HCT116 (cell line): ENCODE results near the gene FNBP1.

Source experiments
- CEBPB ChIP-seq: IDR thresholded peaks from 2 replicates; pipeline ENCODE4 v1.6.1; 2012; ENCODE audit warnings: low read depth
- EZH2 ChIP-seq: fragments of 200-600 bp; sonication (generic); IDR thresholded peaks from 2 replicates; pipeline ENCODE4 v1.6.1; 2017; ENCODE audit warnings: antibody characterized with exemption, mixed run types
- EZH2phosphoT487 ChIP-seq: fragments of 200-600 bp; IDR thresholded peaks from 2 replicates; pipeline ENCODE4 v1.6.1; 2018; ENCODE audit warnings: antibody characterized with exemption, borderline replicate concordance
- MAX ChIP-seq: IDR thresholded peaks from 2 replicates; pipeline ENCODE4 v1.6.1; 2012
- POLR2A ChIP-seq: IDR thresholded peaks from 2 replicates; pipeline ENCODE4 v1.7.0; 2011; ENCODE audit warnings: borderline replicate concordance; ENCODE audit not compliant: insufficient read depth, insufficient read length; ENCODE audit errors: extremely low read depth
- POLR2AphosphoS5 ChIP-seq: IDR thresholded peaks from 2 replicates; pipeline ENCODE4 v1.6.1; 2011; ENCODE audit warnings: mild to moderate bottlenecking, low read depth, low read length, moderate library complexity
- SRF ChIP-seq: IDR thresholded peaks from 2 replicates; pipeline ENCODE4 v1.6.1; 2012; ENCODE audit warnings: low read depth
- ZBTB33 ChIP-seq: IDR thresholded peaks from 2 replicates; pipeline ENCODE4 v1.6.1; 2011; ENCODE audit warnings: mild to moderate bottlenecking, low read length, moderate library complexity; ENCODE audit not compliant: insufficient replicate concordance; ENCODE audit errors: extremely low read depth
- TF ChIP-seq, protein P1 (sequence below), 3 experiments: fragments of 200-600 bp in 1 of 3; sonication (generic) in 1 of 3; IDR thresholded peaks in 2 of 3; conservative IDR thresholded peaks in 1 of 3; 2 replicates each; pipeline ENCODE4 v1.5.1; 2012 to 2017; ENCODE audit warnings: low read depth in 2 of 3, low read length in 2 of 3, antibody characterized with exemption in 1 of 3, borderline replicate concordance in 1 of 3, control low read depth in 1 of 3, mild to moderate bottlenecking in 1 of 3, mixed read lengths in 1 of 3, mixed run types in 1 of 3, moderate library complexity in 1 of 3; ENCODE audit not compliant: insufficient read depth in 1 of 3
- TF ChIP-seq, protein P2 (sequence below): IDR thresholded peaks from 2 replicates; pipeline ENCODE4 v1.6.1; 2012; ENCODE audit warnings: low read depth

- TF ChIP-seq, protein P1, sequence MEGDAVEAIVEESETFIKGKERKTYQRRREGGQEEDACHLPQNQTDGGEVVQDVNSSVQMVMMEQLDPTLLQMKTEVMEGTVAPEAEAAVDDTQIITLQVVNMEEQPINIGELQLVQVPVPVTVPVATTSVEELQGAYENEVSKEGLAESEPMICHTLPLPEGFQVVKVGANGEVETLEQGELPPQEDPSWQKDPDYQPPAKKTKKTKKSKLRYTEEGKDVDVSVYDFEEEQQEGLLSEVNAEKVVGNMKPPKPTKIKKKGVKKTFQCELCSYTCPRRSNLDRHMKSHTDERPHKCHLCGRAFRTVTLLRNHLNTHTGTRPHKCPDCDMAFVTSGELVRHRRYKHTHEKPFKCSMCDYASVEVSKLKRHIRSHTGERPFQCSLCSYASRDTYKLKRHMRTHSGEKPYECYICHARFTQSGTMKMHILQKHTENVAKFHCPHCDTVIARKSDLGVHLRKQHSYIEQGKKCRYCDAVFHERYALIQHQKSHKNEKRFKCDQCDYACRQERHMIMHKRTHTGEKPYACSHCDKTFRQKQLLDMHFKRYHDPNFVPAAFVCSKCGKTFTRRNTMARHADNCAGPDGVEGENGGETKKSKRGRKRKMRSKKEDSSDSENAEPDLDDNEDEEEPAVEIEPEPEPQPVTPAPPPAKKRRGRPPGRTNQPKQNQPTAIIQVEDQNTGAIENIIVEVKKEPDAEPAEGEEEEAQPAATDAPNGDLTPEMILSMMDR (IDR thresholded peaks at IDR 0.05 in 2 of 3, conservative IDR thresholded peaks at IDR 0.05 in 1 of 3; ENCODE audit: borderline replicate concordance in 1 of 3, insufficient read depth in 1 of 3, low read depth in 2 of 3, low read length in 2 of 3), result no peak
- TF ChIP-seq ZBTB33 (no peak), POLR2AphosphoS5 (no peak), SRF (no peak), CEBPB (no peak), MAX (no peak), EZH2phosphoT487 (no peak), POLR2A (no peak), EZH2 (no peak)
- TF ChIP-seq, protein P2, sequence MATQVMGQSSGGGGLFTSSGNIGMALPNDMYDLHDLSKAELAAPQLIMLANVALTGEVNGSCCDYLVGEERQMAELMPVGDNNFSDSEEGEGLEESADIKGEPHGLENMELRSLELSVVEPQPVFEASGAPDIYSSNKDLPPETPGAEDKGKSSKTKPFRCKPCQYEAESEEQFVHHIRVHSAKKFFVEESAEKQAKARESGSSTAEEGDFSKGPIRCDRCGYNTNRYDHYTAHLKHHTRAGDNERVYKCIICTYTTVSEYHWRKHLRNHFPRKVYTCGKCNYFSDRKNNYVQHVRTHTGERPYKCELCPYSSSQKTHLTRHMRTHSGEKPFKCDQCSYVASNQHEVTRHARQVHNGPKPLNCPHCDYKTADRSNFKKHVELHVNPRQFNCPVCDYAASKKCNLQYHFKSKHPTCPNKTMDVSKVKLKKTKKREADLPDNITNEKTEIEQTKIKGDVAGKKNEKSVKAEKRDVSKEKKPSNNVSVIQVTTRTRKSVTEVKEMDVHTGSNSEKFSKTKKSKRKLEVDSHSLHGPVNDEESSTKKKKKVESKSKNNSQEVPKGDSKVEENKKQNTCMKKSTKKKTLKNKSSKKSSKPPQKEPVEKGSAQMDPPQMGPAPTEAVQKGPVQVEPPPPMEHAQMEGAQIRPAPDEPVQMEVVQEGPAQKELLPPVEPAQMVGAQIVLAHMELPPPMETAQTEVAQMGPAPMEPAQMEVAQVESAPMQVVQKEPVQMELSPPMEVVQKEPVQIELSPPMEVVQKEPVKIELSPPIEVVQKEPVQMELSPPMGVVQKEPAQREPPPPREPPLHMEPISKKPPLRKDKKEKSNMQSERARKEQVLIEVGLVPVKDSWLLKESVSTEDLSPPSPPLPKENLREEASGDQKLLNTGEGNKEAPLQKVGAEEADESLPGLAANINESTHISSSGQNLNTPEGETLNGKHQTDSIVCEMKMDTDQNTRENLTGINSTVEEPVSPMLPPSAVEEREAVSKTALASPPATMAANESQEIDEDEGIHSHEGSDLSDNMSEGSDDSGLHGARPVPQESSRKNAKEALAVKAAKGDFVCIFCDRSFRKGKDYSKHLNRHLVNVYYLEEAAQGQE, result no peak
These were observed 84.2 kb downstream of the FNBP1 start for GRCh38 chr9:129958796-129959195.
